Body of pancreas (tissue), 4 donors: Measurements from ENCODE around the gene ITPR2.

ENCODE experiments used
- POLR2A ChIP-seq, 3 donors: fragments of 450-650 bp; IDR thresholded peaks; one replicate each; pipeline ENCODE4 v1.6.1; 2016; ENCODE audit warnings: antibody characterized with exemption in 3 of 3, mild to moderate bottlenecking in 2 of 3
- TF ChIP-seq, protein P1 (sequence below), 7 experiments: fragments of 450-650 bp in 4 of 7; fragments of 200-600 bp in 3 of 7; sonication (generic) in 3 of 7; IDR thresholded peaks; one replicate each; pipeline ENCODE4 v1.5.1; 2016 to 2019; ENCODE audit warnings: antibody characterized with exemption in 7 of 7

DNA sequence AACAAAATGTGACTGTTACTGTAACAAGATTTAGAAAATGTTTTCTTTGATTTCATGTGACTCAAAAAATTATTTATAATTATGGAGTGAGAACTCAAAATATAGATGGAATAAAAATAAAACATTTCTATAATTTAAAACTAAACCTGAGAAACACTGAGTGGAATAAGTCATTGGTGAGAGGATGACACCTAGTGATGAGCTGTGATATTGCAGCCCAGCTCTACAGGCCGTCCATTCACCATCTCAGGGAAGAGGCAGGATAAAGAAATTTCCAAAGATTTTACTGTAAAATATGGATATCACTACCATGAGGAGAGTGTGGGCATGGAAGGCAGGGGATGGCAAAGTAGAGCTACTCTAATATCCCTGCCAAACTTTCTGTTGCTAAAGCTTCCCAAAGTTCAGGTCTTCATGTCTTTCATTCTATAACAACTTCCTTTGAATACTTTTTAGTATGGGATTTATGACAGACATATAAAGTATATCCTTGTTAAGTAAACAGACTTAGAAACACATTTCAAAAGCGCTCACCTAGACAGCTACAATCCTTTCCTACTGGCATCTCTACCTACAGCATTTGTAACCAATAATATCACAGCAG, 308.0 kb downstream of the ITPR2 start:
- TF ChIP-seq, protein P1, sequence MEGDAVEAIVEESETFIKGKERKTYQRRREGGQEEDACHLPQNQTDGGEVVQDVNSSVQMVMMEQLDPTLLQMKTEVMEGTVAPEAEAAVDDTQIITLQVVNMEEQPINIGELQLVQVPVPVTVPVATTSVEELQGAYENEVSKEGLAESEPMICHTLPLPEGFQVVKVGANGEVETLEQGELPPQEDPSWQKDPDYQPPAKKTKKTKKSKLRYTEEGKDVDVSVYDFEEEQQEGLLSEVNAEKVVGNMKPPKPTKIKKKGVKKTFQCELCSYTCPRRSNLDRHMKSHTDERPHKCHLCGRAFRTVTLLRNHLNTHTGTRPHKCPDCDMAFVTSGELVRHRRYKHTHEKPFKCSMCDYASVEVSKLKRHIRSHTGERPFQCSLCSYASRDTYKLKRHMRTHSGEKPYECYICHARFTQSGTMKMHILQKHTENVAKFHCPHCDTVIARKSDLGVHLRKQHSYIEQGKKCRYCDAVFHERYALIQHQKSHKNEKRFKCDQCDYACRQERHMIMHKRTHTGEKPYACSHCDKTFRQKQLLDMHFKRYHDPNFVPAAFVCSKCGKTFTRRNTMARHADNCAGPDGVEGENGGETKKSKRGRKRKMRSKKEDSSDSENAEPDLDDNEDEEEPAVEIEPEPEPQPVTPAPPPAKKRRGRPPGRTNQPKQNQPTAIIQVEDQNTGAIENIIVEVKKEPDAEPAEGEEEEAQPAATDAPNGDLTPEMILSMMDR (IDR thresholded peaks at IDR 0.05) = peak in 6 of 7 experiments; percentile 24 to 58 (median 38)
- no peak for TF ChIP-seq POLR2A (IDR thresholded peaks at IDR 0.05)
